ENCODE data around the gene DLG4.

The DLG4 gene

DNA sequence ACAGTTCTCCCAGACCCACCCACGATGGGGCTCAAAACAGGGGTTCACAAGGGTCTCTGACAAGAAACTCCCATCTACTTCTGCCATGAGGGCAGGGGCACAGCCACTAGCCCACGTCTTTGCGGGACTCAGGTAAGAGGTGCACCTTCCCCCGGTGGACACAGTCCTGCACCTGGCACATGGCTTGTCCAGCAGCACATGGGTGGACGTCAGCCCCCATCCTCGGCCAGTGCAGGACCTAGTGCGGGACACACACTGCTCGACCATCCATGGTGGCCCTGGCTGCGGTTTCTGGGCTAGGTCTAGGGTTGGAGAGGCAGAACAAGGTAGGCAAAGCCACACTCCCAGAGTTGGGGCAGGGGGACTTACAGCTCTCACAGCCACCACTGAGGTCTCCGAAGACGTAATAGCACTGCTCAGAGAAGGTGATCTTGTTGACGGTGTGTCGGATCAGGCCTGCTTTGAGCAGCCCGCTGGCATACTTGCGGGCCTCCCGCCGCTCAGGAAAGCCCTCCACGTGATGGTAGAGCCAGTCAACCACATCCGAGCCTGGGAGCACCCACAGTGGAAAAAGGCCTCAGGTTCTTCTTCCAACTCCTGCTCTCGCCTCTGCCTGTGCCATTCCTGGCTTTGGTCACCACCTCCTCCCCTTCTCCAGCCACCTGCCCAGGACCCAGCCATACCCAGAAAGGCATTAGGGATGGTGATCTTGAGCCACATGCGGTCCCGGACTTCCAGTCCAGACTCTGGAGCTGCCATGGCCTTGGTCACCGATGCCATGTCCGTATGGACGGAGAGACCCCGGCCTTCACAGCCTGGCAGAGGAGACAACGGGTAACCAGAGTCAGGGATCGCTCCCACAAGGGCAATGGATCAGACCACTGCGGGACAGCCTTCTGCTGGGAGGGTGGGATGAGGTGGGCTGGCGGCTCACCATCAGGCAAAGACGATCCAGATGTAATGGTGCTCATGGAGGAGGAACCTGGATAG is 7.4 kb upstream of the DLG4 start:
- no peak for DNase-seq

DNA sequence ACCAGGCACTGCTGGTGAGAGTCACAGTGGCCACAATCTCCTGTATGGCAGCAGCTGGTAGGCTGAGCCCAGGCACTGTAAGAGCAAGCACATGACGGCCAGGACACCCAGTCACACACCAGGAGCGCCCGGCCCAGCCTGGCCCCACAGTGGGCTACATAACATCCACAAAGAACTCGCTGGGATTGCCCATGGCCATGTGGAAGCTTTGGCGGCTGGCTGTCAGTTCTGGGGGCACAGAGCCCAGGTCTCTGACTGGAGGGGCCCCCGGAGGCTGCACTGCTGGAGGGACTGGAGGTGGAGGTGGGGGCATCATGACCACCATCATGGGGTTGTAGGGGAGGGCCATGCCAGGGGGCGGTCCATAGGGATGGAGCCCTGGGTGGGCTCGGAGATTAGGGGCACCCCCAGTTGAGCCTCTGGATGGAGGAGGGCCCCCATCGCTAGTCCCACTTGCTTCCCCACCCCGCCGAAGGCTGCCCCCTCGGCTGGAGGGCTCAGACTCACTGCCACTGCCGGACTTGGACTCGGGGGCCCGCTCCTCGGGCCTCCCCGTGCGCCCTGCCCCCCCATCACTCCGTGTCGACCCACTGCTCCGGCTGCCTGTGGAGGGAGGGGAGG is 6.2 kb upstream of the DLG4 start:
- DNase-seq: no peak

DNA sequence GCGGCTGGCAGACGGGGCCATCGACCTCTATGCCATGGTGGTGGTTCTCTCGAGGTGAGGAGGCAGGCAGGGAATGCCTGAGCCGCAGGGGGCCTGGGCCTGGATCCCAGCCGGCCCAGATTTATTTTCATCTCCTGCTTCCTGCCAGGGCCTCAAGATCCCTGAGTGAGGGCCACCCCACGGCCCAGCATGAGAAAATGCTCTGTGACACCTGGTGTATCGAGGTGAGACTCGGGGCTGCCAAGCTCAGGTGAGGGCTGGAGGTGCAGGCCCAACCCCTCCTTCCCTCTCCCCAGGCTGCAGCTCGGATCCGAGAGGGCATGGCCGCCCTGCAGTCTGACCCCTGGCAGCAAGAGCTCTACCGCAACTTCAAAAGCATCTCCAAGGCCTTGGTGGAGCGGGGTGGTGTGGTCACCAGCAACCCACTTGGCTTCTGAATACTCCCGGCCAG is 5.0 kb upstream of the DLG4 start:
- DNase-seq: no peak

DNA sequence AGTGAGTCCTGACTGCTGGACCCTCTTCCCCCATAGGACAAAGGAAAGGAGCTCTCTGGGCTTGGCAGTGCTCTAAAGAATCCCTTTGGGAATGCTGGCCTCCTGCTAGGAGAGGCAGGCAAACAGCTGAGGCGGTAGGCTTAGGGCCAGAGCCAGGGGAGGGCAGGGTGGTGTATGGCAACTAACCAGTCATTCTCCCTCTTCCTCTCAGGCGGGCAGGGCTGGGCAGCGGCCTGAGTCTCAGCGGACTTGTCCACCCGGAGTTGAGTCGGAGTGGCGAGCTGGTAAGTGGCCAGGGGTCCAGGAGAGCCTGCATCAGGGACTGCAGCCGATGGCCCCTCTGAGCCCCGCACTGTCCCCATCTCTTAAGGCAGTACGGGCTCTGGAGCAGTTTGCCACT is 4.5 kb upstream of the DLG4 start:
- no peak for DNase-seq

DNA sequence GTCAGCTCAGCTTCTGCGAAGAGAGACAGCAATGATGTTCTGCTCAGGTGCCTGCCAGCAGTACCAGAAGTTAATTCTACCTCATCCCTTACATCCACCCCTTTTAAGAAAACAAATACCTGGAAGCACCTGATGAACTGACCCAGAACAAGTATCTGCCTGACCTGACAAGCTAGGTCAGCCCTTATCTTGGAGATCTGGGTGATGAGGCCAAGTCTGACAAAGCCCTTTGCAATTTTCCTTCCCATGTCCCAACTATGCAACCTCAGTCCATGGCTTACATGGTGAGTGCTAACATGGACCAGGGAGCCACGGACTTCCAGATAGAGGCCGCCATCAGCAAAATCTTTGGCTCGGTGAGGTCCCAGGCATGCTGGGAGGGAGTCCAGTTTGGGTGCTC is 3.7 kb upstream of the DLG4 start:
- no peak for DNase-seq

DNA sequence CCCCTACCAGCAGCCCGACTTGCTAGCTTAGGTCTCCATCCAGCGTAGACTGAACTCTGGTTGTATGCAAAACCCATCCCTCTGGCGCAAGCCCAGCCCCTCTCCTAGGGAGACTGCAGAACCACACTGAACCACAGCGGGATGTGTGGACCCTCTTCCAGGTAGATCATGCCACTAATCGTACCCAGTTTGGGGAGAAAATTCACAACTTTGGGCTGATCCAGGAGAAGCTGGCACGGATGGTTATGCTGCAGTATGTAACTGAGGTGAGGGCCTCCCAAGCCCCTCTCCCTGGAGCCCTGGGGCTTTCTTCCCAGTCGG is 3.3 kb upstream of the DLG4 start:
- no peak for DNase-seq

DNA sequence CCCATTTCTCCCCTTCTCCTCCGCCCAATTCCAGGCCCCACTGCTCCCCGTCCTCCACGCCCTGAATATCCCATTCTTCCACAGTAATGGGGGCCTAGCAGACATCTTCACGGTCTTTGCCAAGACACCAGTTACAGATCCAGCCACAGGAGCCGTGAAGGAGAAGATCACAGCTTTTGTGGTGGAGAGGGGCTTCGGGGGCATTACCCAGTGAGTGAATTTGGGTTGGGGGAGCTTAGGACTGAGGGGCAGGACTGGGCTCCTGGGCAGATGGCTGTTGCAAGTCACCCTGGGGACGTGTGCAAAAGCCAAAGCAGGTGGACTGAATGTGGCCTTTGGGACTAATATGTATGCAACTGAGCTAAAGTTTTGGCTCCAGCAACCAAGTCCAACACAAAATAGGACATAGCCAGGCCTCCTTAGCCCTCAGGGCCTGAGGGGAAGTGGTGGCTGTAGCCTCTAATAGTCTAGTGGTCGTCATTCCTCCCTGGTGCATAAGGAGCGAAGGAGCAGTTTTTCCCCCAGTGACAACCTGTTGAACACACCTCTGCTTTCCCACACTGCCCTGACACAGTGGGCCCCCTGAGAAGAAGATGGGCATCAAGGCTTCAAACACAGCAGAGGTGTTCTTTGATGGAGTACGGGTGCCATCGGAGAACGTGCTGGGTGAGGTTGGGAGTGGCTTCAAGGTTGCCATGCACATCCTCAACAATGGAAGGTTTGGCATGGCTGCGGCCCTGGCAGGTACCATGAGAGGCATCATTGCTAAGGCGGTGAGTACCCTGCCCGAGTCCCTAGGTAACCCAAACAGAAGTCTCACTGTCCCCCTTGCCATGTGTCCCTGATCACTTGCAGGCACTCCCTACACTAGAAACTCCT is 2.7 kb upstream of the DLG4 start:
- DNase-seq: no peak

DNA sequence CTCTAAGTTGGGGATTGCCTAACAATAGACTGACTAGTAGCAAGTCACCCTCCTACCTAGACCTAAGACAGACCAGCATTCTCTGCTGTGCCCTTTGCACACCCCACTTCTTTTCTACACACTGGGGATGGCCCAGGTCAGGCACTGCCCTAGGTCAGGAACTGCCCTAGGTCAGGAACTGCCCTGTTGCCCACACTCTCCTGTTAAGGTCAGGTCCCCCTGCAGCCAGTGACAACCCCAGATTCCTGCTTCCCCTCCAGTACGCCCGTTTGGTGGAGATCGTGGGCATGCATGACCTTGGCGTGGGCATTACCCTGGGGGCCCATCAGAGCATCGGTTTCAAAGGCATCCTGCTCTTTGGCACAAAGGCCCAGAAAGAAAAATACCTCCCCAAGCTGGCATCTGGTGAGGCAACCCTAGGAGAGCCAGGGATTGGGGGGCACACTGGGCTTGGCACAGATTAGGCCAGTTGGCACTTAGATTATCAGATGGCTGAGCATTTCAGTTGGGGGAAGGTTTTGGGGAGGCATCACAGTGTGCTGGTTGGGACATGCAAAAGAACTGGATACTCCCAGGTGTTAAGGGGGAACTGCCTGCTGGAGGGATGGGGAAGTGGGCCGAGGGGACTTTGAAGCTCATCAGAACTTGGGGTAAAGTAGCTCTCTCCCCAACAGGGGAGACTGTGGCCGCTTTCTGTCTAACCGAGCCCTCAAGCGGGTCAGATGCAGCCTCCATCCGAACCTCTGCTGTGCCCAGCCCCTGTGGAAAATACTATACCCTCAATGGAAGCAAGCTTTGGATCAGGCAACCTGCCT is 1.8 kb upstream of the DLG4 start:
- DNase-seq: no peak

DNA sequence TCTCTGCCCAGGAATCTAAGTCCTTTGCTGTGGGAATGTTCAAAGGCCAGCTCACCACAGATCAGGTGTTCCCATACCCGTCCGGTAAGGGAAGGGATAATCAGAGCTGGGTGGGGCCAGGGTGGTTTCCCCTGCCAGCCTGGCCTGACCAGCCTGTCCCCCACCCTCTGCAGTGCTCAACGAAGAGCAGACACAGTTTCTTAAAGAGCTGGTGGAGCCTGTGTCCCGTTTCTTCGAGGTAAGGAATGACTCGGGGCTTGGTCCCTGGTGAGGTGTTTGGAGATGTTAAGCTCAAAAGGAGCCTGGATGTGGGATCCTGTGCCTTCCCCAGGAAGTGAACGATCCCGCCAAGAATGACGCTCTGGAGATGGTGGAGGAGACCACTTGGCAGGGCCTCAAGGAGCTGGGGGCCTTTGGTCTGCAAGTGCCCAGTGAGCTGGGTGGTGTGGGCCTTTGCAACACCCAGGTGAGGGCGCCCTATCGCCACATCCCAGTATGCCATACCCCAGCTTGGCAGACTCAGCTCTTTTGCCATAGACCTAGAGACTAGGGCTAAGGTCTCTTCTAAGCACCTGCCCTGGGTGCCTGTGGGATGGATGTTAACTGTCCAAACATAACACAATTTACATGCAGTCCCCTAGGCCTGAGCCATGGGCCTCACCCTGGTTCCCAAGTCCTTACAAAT is 1.1 kb upstream of the DLG4 start:
- DNase-seq: peak; percentile 81

DNA sequence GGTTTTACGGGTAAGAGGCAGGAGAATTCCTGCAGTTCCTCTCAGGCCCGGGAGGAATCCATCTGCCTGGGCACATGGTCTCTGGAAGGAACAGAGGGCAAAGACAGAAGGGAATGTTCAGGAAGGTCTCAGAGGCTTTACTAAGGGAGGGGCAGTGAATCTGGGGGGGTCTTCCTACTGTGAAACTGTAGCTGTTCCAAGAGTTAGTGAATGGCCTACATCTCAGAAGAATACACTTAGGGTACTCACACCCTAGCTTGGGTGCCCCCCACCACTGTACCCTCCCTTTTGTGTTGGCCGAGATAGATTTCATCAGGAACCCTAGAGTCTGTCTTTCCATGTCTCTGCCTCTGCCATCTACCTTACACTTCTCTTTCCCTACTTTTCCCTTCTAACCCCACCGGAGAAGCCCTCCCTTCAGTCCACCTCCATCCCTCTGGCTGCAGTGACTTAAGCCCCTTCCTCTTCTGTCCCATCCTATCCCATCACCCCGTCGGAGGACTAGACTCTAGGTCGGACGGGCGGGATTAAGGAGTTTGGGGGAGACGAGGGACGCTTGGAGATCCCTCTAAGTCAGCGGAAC is 316 bp downstream of the DLG4 start:
- DNase-seq: no peak

DNA sequence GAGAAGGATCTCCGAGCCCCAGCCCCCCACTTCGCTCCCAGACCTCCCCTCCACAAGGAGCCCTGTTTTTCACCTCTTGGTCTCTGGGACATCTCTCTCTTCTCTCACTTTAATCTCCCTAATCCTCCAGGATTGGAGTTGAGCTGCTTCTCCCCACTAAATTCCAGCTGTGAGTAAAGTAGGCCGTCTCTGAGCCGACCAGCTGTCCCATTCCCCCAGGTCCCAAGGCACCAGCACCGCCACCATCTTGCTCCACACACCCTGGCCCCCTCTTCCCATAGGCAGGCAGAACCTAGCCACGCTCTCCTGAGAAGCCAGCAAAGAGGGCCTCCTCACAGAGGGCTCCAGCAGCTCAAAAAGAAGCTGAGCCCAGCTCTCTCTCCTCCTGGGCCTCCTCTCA is 878 bp downstream of the DLG4 start:
- DNase-seq: no peak

DNA sequence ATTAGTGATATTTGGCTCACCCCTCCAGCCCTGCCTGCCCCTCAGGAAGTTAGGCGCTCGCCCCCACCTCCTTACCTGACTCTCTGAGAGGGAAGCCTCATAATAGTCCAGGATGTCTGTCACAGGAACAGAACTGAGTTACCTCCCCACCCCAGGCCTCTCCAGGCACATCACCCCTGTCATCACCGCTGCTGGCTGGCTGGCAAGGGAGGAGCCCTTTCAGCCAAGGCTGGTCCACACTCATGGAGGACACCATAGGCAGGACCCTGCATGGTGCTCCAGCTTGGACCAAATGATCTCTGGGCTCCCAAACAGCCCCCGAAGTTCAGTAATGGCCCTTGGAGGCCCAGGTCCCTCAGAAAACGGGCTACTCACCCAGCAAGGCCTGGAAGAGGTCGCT is 1.5 kb downstream of the DLG4 start:
- no peak for DNase-seq

DNA sequence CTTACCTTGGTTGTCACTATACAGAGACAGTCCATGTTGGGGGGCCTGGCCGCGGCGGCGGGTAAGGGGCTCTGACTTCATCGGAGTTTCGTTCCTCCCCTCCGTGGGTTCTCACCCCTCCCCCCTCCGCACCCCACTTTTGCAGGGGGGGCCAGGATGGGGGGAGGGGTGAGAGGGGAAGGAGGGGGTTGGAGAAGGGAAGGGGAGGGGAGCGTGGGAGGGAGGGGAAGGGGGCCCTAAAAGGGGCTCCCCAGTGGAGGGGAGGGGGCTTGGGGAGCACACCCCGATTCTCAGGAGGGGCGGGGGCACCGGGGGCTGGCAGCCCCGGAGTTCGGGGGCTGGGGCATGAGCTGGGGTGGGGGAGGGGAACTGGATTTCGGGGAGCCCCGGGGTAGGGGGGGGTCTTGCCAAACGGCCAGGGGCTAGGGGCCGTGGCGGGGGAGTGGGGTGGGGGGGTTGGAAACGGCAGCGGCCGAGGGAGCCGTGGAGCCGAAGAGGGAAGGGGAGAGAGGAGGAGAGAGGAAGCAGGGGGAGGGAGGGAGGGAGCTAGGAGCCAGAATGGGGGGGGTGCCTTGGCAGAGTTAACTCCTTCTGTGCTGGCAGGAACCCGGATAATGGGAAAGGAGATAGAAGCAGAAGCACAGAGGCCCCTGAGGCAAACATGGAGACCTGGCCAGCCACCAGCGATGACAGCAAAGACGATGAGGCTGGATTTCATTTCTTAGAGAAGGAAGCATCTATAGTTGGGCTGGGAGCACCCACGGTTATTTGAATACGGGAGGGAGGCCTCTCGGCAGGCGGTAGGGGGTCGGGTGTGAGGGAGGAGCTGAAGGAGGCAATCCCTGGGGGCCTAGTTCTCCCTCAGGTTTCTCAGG is 2.3 kb downstream of the DLG4 start:
- DNase-seq: no peak

DNA sequence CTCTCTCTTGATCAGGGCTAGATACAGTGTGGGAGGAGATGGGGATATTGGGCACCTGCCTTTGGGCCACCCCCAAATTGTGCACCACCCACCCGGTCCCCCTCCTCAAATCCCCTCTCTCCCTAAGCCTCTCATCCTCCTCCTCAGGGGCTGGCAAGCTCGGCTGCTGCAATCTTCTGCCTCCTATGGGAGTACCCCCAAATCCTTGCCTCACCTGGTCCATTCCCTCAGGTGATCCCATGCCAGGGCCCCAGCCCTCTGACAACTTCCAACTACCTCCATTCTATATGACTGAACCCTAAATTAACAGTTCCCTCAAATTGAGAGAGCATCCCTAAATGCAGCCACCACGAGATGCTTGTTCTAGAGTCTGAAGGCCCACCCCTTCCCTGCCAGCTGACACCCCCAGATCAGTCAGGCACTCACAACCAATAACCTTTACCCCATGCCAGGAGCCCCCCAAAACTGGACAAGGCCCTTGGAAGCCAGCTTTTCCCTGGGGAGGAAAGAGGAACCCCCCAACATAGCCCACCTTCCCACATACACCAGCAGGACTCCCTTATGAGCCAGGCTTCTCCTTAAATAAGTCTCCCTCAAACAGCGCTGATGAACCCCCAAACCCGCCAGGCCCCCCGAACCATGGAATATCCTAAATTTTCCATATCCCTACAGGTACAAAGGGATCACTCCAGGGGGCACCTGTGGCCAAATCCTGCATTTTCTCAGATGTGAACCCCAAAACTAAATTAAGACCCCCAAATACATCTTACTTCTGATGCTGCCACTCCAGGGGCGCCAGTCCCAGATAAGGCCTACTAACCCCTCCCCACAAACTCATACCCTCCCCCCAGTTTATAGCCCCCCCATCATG is 3.2 kb downstream of the DLG4 start:
- no peak for DNase-seq

DNA sequence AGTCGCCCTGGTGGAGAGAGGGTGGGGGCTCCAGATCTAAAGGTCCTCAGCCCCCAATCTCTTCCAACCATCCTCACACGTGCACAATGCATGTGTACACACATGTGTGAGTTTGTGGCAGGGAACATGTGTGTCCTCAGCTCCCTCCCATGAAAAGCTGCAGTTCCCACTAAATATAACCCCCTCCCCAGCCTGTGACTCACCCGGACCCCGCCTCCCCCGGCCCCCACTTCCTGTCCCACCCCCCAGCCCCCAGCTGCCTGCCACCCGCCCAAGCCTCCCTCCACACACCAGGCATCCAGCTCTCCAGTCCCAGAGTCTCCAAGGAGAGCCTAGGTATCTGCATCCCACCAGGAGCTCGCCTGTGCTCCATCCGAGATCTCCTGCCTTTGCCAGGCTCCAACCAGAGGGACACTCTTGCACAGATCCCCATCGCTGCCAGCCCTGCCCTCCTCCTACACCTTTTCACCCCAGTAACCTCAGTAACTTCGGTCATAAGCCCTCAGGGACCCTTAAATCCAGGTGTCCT is 3.9 kb downstream of the DLG4 start:
- no peak for DNase-seq

DNA sequence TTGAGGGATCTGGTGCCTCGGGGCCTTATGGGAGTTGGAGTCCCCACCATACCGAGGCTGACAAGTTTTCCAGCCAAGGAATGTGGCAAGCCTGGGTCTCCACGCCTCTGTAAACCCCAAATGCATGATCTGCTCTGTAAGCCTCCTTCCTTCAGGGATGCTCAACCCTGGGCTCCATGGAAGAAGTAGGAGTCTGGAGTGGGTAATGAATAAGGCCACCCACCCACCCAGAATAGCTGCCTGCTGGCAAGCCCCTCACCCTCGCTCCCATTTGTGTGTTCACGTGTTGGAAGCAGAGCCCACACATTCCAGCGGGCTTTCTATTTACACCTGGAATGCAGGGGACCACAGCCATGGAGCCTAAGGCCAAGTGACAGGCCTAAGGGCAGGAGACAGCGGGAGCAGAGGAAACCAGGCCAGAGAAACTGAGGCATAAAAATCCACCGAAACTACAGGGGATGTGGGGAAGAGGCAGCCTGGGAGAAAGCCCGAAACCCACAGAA is 4.4 kb downstream of the DLG4 start:
- no peak for DNase-seq

DNA sequence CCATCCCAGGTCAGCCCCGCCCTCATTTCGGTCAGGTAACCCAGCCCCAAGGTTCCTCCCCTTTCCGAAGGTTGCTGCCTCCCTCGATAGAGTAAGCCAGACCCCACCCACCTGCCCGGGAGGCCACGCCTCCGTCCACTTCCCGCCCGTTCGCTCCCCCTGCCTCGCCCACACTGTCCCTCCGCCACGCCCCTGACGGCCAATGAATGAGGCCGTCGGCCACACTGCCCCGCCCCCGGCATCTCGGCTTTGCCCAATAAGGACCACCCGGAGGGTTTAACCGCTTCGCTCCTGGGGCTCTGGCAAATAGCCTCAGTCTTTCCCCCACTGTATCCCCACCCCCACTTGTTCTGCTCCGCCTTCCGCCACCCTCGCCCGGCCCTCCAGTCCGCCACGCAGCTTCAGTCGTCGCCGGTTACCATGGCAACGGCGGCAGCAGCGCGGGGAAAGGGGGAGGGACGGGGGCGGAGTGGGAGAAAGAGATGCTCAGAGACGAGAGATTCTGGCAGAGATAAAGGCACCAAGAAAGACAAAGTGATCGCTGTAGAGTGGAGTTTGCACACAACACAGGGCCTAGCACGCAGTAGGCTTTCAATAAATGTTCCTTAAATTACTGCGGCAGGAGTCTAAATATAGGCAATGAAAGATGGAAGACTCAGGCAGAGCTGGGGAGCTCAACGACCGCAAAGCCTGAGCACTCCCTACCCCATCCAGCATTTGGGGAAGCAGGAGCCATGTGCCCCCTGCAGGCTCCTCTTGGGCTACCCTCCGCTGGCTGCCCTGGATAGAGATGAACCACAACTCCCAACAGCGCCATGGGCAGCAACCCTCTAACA is 5.1 kb downstream of the DLG4 start:
- peak; percentile 100 for DNase-seq

DNA sequence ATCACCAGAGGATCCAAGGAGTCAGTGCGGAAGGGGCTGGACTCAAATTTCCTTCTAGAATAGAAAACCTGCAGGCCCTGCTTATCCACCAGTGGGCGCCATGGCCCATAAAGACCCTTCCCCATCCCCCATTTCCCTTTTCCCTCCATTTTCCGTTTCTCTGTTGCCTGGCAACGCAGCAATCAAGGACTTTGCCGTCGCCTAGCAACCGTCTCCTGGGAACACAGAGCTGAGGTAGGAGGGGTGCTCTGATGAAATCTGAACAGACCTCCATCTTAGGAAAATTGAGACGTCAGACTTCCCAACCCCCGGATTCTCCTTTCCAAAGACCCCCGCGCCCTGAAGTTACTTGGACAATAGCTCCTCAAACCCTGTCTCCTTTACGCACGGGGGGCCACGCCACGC is 5.7 kb downstream of the DLG4 start:
- no peak for DNase-seq

Data from activated CD8-positive, alpha-beta memory T cell treated with anti-CD3 and anti-CD28 coated beads for 24 hours (primary cell).